ENCODE measurements around the gene CTNNB1. TPM values are rescaled to one million over a fixed set of nuclear protein-coding genes. Genes with fewer than 3 reads are reported as not detected.

Gene CTNNB1
- total and polyA plus RNA-seq, 2 of the 13 experiments (the other 11 are each of a cell fraction or from before 2014, with no cell fraction given), result 398 to 489 TPM

DNA sequence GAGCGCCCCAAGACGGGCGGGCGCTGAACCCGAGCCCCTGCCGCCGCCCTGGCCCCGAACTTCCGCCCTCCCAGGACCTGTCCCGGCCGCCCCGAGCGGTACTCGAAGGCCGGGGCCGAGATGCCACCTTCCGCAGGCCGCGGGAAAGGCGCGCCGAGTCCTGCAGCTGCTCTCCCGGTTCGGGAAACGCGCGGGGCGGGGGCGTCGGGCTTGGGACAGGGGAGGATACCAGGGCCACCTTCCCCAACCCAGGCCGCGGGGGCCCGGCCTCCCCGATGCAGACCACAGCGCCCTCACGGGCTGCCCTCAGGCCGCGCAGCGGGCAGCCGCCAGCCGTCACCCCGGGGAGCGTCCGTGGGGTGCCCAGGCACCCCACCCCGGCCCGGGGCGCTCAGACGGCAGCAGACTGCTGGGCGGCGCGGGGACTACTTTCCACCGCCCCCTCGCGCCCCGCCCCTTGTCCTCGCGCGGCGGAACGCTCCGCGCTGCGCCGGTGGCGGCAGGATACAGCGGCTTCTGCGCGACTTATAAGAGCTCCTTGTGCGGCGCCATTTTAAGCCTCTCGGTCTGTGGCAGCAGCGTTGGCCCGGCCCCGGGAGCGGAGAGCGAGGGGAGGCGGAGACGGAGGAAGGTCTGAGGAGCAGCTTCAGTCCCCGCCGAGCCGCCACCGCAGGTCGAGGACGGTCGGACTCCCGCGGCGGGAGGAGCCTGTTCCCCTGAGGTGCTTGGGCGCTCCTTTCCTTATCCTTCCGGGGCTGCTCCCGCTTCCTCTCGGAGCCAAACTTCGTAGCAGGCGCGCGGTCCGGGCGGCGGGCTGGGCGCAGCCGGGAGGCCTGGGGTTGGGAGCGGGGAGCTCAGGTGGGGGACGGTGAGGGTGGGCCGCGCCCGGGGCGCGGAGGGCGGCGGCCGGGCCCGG lies at the start of gene CTNNB1 (continued):
- peak; percentile 84 for TF ChIP-seq ELF3 (CRISPR knock-in tag; IDR thresholded peaks at IDR 0.05)
- TF ChIP-seq CENPX (CRISPR knock-in tag; IDR thresholded peaks at IDR 0.05), result no peak
- peak; percentile 86; the same call in 1 of the 2 replicates for TF ChIP-seq ZSCAN20 (CRISPR knock-in tag; IDR thresholded peaks at IDR 0.05; ENCODE audit: borderline replicate concordance)
- TF ChIP-seq, protein P1, sequence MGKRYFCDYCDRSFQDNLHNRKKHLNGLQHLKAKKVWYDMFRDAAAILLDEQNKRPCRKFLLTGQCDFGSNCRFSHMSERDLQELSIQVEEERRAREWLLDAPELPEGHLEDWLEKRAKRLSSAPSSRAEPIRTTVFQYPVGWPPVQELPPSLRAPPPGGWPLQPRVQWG (CRISPR knock-in tag; IDR thresholded peaks at IDR 0.05; ENCODE audit: borderline replicate concordance, low read depth), result no peak
- TF ChIP-seq ZNF839 (CRISPR knock-in tag; IDR thresholded peaks at IDR 0.05; ENCODE audit: borderline replicate concordance), result no peak
- TF ChIP-seq ARHGAP35 (CRISPR knock-in tag; IDR thresholded peaks at IDR 0.05; ENCODE audit: borderline replicate concordance), result peak; percentile 69
- peak; percentile 97 for TF ChIP-seq ZNF788 (CRISPR knock-in tag; IDR thresholded peaks at IDR 0.05; ENCODE audit: borderline replicate concordance)
- TF ChIP-seq, protein P2, sequence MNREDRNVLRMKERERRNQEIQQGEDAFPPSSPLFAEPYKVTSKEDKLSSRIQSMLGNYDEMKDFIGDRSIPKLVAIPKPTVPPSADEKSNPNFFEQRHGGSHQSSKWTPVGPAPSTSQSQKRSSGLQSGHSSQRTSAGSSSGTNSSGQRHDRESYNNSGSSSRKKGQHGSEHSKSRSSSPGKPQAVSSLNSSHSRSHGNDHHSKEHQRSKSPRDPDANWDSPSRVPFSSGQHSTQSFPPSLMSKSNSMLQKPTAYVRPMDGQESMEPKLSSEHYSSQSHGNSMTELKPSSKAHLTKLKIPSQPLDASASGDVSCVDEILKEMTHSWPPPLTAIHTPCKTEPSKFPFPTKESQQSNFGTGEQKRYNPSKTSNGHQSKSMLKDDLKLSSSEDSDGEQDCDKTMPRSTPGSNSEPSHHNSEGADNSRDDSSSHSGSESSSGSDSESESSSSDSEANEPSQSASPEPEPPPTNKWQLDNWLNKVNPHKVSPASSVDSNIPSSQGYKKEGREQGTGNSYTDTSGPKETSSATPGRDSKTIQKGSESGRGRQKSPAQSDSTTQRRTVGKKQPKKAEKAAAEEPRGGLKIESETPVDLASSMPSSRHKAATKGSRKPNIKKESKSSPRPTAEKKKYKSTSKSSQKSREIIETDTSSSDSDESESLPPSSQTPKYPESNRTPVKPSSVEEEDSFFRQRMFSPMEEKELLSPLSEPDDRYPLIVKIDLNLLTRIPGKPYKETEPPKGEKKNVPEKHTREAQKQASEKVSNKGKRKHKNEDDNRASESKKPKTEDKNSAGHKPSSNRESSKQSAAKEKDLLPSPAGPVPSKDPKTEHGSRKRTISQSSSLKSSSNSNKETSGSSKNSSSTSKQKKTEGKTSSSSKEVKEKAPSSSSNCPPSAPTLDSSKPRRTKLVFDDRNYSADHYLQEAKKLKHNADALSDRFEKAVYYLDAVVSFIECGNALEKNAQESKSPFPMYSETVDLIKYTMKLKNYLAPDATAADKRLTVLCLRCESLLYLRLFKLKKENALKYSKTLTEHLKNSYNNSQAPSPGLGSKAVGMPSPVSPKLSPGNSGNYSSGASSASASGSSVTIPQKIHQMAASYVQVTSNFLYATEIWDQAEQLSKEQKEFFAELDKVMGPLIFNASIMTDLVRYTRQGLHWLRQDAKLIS (CRISPR knock-in tag; IDR thresholded peaks at IDR 0.05), result peak; percentile 92
- 0 out of 2 replicates have a peak, but pooled peaks have one; percentile 84 for TF ChIP-seq MED13 (CRISPR knock-in tag; IDR thresholded peaks at IDR 0.05)
- no peak for TF ChIP-seq ZBTB3 (CRISPR knock-in tag; IDR thresholded peaks at IDR 0.05; ENCODE audit: borderline replicate concordance, low read depth)
- TF ChIP-seq, protein P3, sequence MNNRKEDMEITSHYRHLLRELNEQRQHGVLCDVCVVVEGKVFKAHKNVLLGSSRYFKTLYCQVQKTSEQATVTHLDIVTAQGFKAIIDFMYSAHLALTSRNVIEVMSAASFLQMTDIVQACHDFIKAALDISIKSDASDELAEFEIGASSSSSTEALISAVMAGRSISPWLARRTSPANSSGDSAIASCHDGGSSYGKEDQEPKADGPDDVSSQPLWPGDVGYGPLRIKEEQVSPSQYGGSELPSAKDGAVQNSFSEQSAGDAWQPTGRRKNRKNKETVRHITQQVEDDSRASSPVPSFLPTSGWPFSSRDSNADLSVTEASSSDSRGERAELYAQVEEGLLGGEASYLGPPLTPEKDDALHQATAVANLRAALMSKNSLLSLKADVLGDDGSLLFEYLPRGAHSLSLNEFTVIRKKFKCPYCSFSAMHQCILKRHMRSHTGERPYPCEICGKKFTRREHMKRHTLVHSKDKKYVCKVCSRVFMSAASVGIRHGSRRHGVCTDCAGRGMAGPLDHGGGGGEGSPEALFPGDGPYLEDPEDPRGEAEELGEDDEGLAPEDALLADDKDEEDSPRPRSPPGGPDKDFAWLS (CRISPR knock-in tag; IDR thresholded peaks at IDR 0.05; ENCODE audit: borderline replicate concordance), result peak; percentile 85; the same call in 1 of the 2 replicates
- TF ChIP-seq ZNF205 (CRISPR knock-in tag; IDR thresholded peaks at IDR 0.05), result peak; percentile 92
- no peak for TF ChIP-seq ZKSCAN5 (CRISPR knock-in tag; IDR thresholded peaks at IDR 0.05)
- TF ChIP-seq, protein P4, sequence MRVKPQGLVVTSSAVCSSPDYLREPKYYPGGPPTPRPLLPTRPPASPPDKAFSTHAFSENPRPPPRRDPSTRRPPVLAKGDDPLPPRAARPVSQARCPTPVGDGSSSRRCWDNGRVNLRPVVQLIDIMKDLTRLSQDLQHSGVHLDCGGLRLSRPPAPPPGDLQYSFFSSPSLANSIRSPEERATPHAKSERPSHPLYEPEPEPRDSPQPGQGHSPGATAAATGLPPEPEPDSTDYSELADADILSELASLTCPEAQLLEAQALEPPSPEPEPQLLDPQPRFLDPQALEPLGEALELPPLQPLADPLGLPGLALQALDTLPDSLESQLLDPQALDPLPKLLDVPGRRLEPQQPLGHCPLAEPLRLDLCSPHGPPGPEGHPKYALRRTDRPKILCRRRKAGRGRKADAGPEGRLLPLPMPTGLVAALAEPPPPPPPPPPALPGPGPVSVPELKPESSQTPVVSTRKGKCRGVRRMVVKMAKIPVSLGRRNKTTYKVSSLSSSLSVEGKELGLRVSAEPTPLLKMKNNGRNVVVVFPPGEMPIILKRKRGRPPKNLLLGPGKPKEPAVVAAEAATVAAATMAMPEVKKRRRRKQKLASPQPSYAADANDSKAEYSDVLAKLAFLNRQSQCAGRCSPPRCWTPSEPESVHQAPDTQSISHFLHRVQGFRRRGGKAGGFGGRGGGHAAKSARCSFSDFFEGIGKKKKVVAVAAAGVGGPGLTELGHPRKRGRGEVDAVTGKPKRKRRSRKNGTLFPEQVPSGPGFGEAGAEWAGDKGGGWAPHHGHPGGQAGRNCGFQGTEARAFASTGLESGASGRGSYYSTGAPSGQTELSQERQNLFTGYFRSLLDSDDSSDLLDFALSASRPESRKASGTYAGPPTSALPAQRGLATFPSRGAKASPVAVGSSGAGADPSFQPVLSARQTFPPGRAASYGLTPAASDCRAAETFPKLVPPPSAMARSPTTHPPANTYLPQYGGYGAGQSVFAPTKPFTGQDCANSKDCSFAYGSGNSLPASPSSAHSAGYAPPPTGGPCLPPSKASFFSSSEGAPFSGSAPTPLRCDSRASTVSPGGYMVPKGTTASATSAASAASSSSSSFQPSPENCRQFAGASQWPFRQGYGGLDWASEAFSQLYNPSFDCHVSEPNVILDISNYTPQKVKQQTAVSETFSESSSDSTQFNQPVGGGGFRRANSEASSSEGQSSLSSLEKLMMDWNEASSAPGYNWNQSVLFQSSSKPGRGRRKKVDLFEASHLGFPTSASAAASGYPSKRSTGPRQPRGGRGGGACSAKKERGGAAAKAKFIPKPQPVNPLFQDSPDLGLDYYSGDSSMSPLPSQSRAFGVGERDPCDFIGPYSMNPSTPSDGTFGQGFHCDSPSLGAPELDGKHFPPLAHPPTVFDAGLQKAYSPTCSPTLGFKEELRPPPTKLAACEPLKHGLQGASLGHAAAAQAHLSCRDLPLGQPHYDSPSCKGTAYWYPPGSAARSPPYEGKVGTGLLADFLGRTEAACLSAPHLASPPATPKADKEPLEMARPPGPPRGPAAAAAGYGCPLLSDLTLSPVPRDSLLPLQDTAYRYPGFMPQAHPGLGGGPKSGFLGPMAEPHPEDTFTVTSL (CRISPR knock-in tag; IDR thresholded peaks at IDR 0.05; ENCODE audit: borderline replicate concordance), result 0 out of 2 replicates have a peak, but pooled peaks have one; percentile 37
- TF ChIP-seq ZNF570 (CRISPR knock-in tag; IDR thresholded peaks at IDR 0.05; ENCODE audit: borderline replicate concordance), result peak; percentile 79; the same call in 1 of the 2 replicates
- no peak for TF ChIP-seq RFXANK (CRISPR knock-in tag; IDR thresholded peaks at IDR 0.05)

All from HepG2 (cell line).